Muscle of back (tissue), 11 donors: ENCODE results near the gene TMEM88. TPM values are rescaled to one million over a fixed set of nuclear protein-coding genes. Genes with fewer than 3 reads are reported as not detected.

Source experiments
- DNase-seq, 3 donors: peaks; one replicate each; pipeline versions ENCODE4 v3.0.0 to v3.0.0-alpha.2; 2013
- polyA plus RNA-seq, 10 donors: library from polyadenylated mRNA; unstranded; fragments of 120-200 nt; gene quantifications; one replicate each; pipeline ENCODE4 v1.2.1, GENCODE V29; 2013; ENCODE audit not compliant: insufficient read length in 10 of 10

Gene TMEM88
- polyA plus RNA-seq, 10 donors, result 17.2 to 28.8 (median 20.3) TPM

DNA sequence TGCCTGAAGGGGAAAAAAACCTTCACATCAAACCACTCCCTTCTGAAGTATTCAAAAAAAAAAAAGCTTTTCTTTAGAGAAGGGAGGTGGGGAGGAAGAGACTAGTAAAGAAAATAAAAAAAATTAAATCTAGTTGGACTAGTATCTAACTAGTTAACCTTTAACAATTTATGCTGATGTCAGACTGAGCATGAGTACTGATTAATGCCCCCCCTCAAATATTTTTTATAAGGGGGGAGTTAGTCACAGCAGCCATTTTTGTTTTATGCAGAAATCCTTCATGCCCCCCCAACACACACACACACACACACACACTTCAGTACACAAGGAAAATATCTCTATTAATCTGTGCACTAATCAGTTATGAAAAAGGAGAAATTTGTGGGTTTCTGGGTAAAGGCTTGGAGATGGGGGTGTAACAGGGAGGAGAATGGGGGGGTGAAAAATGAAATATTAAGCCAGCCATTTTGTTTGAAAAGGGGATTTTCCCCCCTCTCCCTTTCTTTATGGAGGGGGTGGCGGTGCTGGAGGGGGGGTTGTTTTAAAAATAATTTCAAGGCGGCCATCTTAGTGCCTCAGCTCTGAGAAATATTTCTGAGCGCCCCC, 29.0 kb downstream of the TMEM88 start:
- peak; percentile 41 to 77 (median 46) for DNase-seq

DNA sequence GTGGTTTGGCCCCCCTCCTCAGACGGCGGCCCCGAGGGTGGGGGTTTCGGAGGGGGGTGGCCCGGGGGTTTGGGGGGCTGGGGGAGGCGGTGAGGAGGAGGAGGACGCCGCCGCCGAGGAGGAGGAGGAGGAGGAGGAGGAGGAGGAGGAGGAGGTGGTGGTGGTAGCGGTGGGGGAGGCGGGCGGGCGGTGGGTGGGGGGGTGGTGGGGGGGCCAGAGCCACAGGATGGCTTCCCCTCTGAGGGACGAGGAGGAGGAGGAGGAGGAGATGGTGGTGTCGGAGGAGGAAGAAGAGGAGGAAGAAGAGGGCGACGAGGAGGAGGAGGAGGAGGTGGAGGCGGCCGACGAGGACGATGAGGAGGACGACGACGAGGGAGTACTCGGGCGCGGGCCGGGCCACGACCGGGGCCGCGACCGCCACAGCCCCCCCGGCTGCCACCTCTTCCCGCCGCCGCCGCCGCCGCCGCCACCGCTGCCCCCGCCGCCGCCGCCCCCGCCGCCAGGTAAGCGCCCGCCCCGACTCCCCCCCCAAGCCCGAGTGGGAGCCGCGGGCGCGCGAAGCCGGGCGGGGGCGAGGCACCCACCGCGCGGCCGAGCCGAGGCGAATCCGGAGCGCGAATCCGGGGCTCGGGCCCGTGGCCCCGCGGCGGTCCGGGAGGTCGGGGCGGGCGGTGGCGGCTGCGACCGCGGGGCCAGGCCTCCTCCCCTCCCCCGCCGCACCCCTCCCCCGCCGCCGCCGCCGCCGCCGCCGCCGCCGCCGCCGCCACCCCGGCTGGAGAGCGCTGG, 29.9 kb downstream of the TMEM88 start:
- peak in 1 of 3 donors; percentile 59 for DNase-seq

DNA sequence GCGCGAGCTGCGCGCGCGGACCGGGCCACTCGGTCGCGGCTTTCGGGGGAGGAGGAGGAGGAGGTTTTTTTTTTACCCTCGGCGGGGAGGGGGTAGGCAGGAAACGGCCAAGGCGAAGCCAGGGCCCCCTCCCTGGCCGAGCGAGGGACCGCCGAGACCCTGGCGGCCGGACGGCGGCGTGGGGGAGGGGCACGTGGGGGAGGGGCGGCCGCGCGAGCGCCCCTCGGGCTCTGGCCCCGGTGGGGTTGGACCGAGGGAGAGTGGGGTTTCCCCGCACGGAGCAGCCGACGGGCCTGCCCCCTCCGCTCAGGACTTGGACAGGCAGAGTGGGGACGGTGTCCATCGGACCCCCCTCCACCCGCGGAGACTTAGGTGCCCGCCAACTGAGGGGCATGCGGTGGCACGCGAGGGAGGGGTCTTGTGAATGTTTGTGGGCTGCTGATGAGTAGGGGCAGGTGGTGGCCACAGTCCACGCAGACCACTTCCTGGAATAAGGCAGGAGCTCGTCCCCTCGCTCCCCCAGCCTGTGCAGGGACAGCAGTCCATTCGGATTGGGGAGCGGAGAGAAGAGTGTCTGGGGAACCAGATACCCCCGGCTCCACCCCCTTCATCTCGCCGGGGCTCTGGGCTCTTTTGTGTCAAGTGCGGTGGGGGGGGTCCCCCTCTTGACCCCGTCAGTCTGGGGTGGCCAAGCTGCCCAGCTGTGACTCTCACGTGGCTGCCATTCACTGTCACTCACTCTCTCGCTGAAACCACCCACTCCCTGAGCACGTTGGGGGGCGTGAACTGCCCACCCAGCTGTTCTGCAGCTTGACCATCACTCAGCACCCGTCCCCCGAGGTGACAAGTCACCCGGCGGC, 30.7 kb downstream of the TMEM88 start:
- peak; percentile 53 to 84 (median 60) for DNase-seq

DNA sequence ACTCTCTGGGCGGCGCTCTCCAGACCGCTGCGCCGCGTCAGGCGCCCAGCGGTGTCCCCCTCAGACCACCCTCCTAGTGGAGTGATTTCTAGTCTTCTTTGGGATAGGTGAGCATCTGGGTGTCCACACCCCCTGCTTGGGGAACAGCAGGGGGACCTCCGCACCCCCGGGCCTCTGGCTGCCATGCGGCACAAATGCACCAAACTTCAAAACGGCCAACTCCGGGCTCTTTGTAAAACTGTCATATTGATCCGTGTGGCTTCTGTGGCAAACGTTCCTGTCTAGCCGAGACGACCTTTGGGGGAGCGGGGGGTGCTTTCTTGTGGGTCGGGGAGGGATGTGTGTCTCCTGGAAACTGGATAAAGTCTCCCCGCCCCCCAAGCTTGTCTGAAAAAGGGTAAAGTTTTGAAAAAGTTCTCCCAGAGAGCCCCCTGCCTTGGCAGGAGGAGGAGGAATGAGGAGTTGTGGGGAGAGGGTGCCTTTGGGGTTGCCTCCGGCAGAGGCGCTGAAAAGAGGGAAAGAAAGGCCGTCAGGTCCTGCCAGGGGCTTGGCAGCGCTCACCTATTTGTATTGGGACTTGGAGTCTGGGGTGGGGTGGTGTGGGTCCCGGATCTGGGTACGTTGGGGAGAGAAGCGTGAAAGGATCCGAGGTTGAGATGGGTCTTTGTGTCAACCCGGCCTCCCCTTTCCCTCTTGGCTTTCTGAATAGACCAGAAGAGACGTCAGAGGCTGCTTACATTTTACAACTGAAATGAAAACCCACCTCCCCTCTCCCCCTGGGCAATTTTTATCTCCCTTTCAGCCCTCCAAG, 31.6 kb downstream of the TMEM88 start:
- peak; percentile 34 to 83 (median 61) for DNase-seq

DNA sequence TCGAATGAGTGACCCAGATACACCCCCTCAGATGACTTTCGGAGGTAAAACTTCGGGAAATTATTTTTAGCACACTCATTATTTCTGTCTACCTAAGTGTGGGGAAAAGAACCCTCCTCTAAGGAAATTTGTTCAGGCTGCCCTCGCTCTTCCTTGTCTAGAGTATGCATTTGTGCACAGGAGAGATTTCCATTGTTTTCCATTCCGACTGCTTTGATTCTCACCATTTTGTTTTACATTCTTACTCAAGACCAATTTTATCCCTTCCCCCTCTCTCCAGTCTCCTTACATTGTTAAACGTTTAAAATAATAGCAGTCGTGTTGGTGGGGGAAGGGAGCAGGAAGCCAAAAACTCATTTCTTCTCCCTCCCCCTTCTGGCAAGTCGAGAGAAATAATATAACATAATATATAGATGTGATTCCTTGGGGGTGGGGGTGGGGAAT, 32.2 kb downstream of the TMEM88 start:
- DNase-seq, result no peak

DNA sequence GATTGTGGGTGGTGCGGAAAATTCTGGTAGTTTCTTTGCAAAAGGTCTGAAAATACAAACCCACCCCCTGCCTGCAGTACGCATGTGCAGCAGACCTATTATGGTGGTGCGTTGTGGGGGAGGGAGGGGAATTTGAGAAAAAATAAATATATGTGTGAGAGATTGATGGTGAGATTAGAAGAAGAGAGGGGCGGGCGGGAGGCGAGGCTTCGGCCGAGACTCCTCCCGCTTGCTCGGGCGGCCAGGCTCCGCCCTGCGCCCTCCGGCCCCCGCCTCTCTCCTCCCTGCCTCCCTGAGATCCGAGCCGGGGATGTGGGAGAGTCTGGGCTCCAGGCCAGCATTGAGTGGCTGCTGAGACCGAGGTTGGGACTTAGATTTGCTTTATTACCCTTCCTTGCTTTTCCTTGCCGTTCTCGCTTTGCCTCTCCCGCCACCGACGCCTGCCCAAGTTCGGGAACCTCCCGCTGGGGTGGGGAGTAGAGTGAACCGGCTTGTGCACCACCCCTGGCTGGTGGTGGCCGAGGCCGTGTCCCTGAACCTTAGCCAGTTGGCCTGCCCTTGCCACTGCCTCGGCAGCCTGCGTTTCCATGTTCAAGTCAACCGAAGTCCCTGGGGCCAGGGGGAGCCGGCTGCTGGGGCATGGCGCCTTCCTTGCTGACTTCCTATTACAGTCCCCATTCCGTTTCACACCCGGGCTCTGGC, 32.8 kb downstream of the TMEM88 start:
- peak; percentile 97 to 99 (median 98) for DNase-seq

DNA sequence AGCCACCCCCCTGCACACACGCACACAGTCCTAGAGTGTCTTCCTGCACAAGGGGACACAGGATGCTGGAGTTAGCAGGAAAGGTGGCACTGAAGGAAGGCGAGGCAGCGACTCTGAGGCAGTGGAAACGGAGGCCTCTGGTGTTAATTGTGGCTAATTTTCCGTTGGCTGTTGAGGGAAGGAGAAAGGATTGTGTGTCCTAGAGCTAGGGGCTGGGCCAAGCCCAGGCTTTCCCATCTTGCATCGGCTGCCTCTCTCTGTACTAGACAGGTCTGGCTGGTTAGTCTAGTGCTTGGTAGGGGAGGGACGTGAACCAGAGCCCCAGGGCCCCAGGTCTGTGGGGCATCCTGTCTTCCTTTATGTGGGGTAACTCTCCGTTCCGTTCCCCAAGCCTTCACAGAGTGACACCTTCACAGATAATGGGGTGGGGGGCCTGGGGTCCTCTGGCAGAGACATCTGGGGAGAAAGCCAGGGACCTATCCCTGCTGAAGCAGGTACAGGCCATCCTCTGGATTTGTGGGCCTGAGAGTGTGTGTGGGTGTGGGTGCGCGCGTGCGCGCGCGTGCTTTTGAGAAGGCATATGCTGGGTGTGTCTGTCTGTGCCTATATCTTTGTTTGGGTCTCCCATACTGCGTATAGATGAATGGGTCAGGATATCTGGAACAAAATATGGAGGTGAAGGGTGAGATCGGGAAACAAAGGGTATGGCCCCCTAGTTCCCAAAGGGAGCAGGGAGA, 33.5 kb downstream of the TMEM88 start, which contains the start of gene CHD3:
Gene CHD3, plus strand, starts transcription at position 606 of the 737 bp plus-strand sequence. CDS start 212 bp downstream, outside the sequence.
- peak in 1 of 3 donors; percentile 63 for DNase-seq

DNA sequence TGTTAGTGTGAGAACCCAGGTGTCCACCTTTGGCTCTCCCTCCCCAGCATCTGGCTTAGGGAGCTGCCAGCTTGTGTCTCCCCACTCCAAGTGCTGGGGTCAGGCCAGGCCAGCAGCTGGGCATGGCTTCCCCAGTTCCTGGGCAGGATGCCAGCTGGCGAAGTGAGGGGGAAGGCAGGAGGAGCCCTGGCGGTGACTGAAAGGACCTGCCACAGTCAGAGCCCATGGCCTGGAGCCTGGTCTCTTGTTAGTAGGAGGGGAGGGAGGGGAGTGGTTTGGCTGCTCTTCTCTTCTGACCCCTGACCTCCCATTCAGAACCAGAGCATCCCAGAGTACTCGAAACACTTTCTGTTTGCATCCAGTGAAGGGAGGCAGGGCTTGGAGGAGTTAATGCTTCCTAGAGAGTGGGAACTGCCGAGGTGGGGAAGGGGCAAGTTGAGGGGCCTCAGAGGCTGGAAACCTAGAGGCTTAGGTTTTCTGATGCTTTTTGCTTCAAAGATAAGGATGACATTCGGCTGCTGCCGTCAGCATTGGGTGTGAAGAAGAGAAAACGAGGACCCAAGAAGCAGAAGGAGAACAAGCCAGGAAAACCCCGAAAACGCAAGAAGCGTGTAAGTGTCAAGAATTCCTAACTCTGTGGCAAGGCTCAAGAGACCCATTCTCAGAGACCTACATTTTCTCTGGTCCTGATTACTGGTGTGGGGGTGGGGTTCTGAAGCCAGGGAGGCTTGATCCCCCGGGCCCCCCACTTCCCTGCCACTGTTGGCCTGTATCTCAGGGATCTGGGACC, 34.5 kb downstream of the TMEM88 start:
- peak; percentile 92 to 94 (median 93) for DNase-seq

DNA sequence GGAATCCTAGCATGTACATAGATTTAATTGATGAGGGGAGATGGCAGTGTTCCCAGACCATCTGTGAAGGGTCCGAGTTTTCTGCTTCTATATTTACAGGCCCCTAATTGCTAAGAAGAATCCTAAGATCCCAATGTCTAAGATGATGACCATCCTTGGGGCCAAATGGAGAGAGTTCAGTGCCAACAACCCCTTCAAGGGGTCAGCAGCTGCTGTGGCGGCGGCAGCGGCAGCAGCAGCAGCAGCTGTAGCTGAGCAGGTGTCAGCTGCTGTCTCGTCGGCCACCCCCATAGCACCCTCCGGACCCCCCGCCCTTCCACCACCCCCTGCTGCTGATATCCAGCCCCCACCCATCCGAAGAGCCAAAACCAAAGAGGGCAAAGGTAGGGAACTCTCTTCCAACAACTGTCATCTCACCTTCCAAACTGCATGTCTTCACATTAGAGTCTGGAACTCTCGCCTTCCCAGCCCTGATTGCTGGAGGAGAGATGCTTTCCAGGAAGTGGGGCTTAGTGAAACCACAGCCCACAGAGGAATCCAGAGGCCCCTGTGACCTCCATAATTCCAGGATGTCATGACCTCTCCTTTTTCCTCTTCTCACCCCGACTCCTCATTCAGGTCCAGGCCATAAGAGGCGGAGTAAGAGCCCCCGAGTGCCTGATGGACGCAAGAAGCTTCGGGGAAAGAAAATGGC, 38.5 kb downstream of the TMEM88 start:
- DNase-seq, result peak in 1 of 3 donors; percentile 63

DNA sequence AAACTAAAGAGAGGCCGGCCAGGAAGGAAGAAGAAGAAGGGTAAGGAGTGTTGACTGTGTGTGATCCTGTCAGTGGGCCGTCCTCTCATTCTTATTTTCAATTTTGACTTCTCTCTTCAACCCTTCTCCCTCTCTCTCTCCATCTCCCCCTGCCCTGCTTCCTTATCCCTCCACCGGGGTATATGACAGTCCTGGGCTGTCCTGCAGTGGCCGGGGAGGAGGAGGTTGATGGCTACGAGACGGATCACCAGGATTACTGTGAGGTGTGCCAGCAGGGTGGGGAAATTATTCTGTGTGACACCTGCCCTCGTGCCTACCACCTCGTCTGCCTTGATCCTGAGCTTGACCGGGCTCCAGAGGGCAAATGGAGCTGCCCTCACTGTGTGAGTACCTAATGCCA, 39.4 kb downstream of the TMEM88 start:
- DNase-seq, result no peak

DNA sequence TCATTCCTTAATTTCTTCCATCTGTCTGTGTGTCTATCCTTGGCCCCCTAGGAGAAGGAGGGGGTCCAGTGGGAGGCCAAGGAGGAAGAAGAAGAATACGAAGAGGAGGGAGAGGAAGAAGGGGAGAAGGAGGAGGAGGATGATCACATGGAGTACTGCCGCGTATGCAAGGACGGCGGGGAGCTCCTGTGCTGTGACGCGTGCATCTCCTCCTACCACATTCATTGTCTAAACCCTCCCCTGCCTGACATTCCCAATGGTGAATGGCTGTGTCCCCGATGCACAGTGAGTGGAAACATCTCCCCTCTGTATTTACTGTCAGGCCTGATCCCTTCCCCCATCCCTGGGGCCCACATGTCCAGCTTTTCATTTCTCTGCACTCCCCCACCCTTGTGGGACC, 40.0 kb downstream of the TMEM88 start:
- DNase-seq, result no peak

DNA sequence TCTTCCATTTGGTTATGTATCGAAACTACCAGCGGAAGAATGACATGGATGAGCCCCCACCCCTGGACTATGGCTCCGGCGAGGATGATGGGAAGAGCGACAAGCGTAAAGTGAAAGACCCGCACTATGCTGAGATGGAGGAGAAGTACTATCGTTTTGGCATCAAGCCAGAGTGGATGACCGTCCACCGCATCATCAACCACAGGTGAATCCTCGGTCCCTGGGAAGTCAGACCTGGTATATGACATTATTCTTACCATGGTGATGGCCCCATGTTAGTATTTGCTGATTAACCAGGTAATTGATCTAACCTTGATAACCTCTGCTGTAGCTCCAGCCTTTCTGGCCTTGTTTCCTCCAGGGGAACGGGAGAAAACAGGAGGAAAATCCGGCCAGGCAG, 42.2 kb downstream of the TMEM88 start:
- DNase-seq, result no peak

DNA sequence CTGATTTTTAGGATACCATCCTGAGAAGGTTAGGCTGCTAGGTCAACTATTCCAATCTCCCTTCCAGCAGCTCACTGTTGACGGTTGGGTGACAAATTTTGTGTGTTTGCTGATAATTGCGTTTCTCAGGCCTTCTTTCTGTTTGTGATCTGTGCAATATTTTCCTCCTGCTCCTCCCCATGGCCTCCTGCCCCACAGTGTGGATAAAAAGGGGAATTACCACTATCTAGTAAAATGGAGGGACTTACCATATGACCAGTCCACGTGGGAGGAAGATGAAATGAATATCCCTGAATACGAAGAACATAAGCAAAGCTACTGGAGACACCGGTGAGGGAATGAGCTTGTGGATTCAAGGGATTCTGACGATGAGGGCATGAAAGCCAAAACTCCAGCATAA, 42.9 kb downstream of the TMEM88 start:
- DNase-seq, result peak in 1 of 3 donors; percentile 72

DNA sequence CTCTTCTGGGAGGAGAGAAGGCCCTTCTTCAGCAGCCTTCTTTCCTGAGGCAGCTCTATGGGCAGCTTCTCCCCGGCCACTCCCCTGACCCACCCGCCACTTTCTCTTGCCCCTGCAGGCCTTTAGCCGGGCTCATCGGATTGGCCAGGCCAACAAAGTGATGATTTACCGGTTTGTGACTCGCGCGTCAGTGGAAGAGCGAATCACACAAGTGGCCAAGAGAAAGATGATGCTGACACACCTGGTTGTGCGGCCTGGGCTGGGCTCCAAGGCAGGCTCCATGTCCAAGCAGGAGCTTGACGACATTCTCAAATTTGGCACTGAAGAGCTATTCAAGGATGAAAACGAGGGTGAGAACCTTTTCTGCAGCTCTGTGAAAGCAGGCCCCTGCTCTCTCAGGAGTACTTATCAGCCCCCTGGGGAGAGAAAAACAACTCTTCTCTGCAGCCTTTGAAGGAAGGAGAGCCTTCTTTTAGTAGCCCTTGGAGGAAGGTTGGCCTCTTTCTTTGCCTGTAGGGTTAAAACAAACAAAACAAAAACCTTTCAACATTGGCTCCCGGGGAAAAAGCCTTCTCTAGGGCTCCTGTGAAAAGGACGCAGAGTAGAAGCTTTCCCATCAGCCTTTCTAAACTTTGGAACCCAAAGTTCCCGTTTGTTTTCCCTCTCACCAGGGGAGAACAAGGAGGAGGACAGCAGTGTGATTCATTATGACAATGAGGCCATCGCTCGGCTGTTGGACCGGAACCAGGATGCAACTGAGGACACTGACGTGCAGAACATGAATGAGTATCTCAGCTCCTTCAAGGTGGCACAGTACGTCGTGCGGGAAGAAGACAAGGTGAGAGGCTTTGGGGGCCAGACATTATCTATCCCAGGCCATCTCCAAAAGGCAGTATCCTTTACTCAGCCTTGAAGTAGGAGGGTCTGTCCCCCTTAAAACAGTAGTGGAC, 48.6 kb downstream of the TMEM88 start:
- no peak for DNase-seq
